Mammary epithelial cell (primary cell): ENCODE data around the gene PDLIM1.

Source experiments
- CTCF ChIP-seq, 2 donors: IDR thresholded peaks in 1 of 2; conservative IDR thresholded peaks in 1 of 2; 2 replicates each; pipeline ENCODE4 v1.5.1; 2011 to 2012; ENCODE audit warnings: inconsistent platforms in 2 of 2, low read length in 2 of 2, mild to moderate bottlenecking in 2 of 2, control low read depth in 1 of 2, low read depth in 1 of 2; ENCODE audit not compliant: insufficient read depth in 1 of 2; ENCODE audit errors: extremely low read depth in 1 of 2
- EZH2 ChIP-seq: IDR thresholded peaks from 2 replicates; pipeline ENCODE4 v1.6.1; 2012; ENCODE audit warnings: low read length, inconsistent platforms, borderline replicate concordance

GRCh38 chr10:95305606-95306317, 15.0 kb upstream of the PDLIM1 start:
- TF ChIP-seq EZH2 (no peak), CTCF (conservative IDR thresholded peaks at IDR 0.05 in 1 of 2, IDR thresholded peaks at IDR 0.05 in 1 of 2; ENCODE audit: extremely low read depth in 1 of 2, insufficient read depth in 1 of 2, low read depth in 1 of 2, low read length in 2 of 2) (no peak)
